Keratinocyte (primary cell): ENCODE measurements around the gene ANGEL1. TPM values are rescaled to one million over a fixed set of nuclear protein-coding genes. Genes with fewer than 3 reads are reported as not detected.

Experiments
- DNase-seq: peaks from one replicate; pipeline ENCODE4 v3.0.0-alpha.2; 2011; ENCODE audit warnings: low read depth, missing footprints, low spot score
- FAIRE-seq: peaks from 2 replicates; lab custom pipeline; 2011; peaks lifted over from hg19 to GRCh38; lab: Jason Lieb, UNC
- H2AFZ ChIP-seq: 2 replicates; pipeline ENCODE4 v1.6.0; 2012; ENCODE audit warnings: low read length, control low read depth, inconsistent platforms; ENCODE audit not compliant: control insufficient read depth
- H3K27ac ChIP-seq: 2 replicates; pipeline ENCODE4 v1.5.1; 2011; ENCODE audit warnings: low read length; ENCODE audit not compliant: control insufficient read depth, insufficient read depth
- H3K27me3 ChIP-seq: 3 replicates; pipeline ENCODE4 v1.6.0; 2011; ENCODE audit warnings: low read length; ENCODE audit not compliant: control insufficient read depth, insufficient read depth; ENCODE audit errors: extremely low read depth
- H3K36me3 ChIP-seq, 2 experiments: 2 replicates in 1 of 2; 3 replicates in 1 of 2; pipeline ENCODE4 v1.5.1; 2011; ENCODE audit warnings: low read length in 2 of 2, mild to moderate bottlenecking in 1 of 2; ENCODE audit not compliant: control insufficient read depth in 2 of 2, insufficient read depth in 2 of 2; ENCODE audit errors: extremely low read depth in 1 of 2
- H3K4me1 ChIP-seq: 3 replicates; pipeline ENCODE4 v1.5.1; 2011; ENCODE audit warnings: low read length; ENCODE audit not compliant: control insufficient read depth, insufficient read depth; ENCODE audit errors: extremely low read depth
- H3K4me2 ChIP-seq: 3 replicates; pipeline ENCODE4 v1.6.0; 2011; ENCODE audit warnings: low read depth, low read length; ENCODE audit not compliant: control insufficient read depth, insufficient read depth; ENCODE audit errors: extremely low read depth
- H3K4me3 ChIP-seq, 3 experiments: fragments of 200-600 bp in 1 of 3; sonication (generic) in 1 of 3; 2 replicates in 2 of 3; 3 replicates in 1 of 3; pipeline ENCODE4 v1.5.1; 2011 to 2016; ENCODE audit warnings: low read length in 3 of 3, mild to moderate bottlenecking in 3 of 3, control low read depth in 2 of 3, inconsistent platforms in 1 of 3, low read depth in 1 of 3, mixed read lengths in 1 of 3, mixed run types in 1 of 3, moderate library complexity in 1 of 3; ENCODE audit not compliant: control insufficient read depth in 2 of 3, insufficient read depth in 2 of 3; ENCODE audit errors: extremely low read depth in 1 of 3
- H3K79me2 ChIP-seq: 2 replicates; pipeline ENCODE4 v1.6.0; 2012; ENCODE audit warnings: low read length; ENCODE audit not compliant: control insufficient read depth, insufficient read depth
- H3K9ac ChIP-seq: 3 replicates; pipeline ENCODE4 v1.6.0; 2011; ENCODE audit warnings: low read length; ENCODE audit not compliant: control insufficient read depth, insufficient read depth; ENCODE audit errors: extremely low read depth
- H3K9me1 ChIP-seq: 3 replicates; pipeline ENCODE4 v1.6.0; 2011; ENCODE audit warnings: low read length; ENCODE audit not compliant: control insufficient read depth, insufficient read depth; ENCODE audit errors: extremely low read depth
- H3K9me3 ChIP-seq: 2 replicates; pipeline ENCODE4 v1.5.1; 2012; ENCODE audit warnings: low read depth, low read length; ENCODE audit not compliant: control insufficient read depth
- H4K20me1 ChIP-seq: 3 replicates; pipeline ENCODE4 v1.6.0; 2011; ENCODE audit warnings: low read length; ENCODE audit not compliant: control insufficient read depth, insufficient read depth; ENCODE audit errors: extremely low read depth
- EZH2 ChIP-seq: IDR thresholded peaks from one replicate; pipeline ENCODE4 v1.6.1; 2012; ENCODE audit warnings: inconsistent platforms, mild to moderate bottlenecking, low read length, moderate library complexity
- dilution Hi-C: fragments of 300-500 bp; cut with MboI; formaldehyde crosslinking; loops from one replicate; pipeline ENCODE4 v1.7.0; 2020; ENCODE audit warnings: low sequenced_read_pairs; ENCODE audit not compliant: extremely low pct_ligation_motif_present
- polyA plus RNA-seq, 5 experiments: library from polyadenylated mRNA; depleted of rRNA in 3 of 5; stranded (reverse) in 3 of 5; stranded (forward) in 1 of 5; unstranded in 1 of 5; fragments of >200 nt; gene quantifications; 1 replicate in 1 of 5; 2 replicates in 3 of 5; 3 replicates in 1 of 5; pipeline versions ENCODE4 v1.2.1 to v1.2.3, GENCODE V29; 2011 to 2012; ENCODE audit warnings: missing spikeins in 2 of 5, low read depth in 1 of 5, low replicate concordance in 1 of 5
- TF ChIP-seq, protein P1 (sequence below), 3 experiments: IDR thresholded peaks in 1 of 3; conservative IDR thresholded peaks in 1 of 3; optimal IDR thresholded peaks in 1 of 3; 2 replicates in 2 of 3; 3 replicates in 1 of 3; pipeline versions ENCODE3 to v1.5.1; 2011; ENCODE audit warnings: low read length in 3 of 3, mild to moderate bottlenecking in 3 of 3, moderate library complexity in 2 of 3, control low read depth in 1 of 3, inconsistent platforms in 1 of 3; ENCODE audit not compliant: insufficient read depth in 2 of 3; ENCODE audit errors: extremely low read depth in 1 of 3

Gene ANGEL1
- polyA plus RNA-seq, 1 donor (not counting 4 experiments of a cell fraction or from before 2014, with no cell fraction given): 13.0 TPM

DNA sequence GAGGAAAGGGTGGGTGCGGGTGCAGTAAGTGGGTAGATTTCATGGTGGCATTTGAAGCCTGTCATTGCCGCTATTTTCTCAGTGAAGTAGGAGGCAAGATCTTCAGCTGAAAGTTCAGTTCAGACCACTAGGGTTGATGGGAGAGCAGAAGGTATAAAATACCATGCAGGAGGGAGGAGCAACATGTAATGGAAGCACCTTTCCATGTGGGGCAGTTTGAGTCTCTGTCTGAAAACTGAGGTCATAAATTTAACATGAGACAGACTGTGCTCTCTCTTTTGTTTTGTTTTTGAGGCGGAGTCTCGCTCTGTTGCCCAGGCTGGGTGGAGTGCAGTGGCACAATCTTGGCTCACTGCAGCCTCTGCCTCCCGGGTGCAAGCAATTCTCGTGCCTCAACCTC lies 36.2 kb upstream of the ANGEL1 start:
- FAIRE-seq: no peak

DNA sequence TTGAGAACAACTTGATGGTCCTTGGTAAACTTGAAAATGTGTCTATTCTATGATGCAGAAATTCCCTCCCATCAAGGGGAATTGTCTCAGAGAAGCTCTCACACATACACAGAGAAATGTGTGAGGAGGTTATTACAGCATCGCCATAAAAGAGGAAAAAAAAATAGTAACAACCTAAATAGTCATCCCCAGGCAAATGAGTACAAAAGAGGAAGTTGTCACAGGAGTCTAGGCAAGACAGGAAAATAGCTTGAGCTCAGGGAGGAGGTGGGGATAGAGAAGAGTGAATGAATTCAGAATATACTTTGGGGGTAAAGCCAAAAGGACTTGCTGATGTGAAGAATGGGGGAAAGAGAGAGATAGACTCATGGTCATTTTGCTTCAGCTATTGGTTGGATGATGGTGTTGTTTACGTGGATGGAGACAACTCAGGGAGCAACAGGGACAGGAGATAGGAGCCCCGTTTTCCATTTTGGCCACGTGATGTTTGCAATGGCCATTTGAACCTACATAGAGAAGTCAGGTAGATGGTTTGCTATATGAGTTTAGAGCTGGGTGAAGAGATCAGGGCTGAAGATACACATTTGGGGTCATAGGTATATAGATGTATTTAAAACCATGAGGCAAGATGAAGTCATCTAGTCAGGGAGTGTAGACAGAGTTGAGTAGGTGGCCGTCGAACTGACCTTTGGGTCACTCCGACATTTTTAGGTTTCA lies 33.8 kb upstream of the ANGEL1 start:
- no peak for DNase-seq
- H2AFZ ChIP-seq: no peak overlapping the region
- no peak overlapping the region for H3K4me2 ChIP-seq
- H3K27ac ChIP-seq: no peak overlapping the region
- H3K36me3 ChIP-seq: no peaks in the 10 kb centered on the region
- H3K4me3 ChIP-seq: no peak overlapping the region
- H3K9ac ChIP-seq: no peak overlapping the region
- H3K9me1 ChIP-seq: no peaks in the 10 kb centered on the region
- TF ChIP-seq, protein P1, sequence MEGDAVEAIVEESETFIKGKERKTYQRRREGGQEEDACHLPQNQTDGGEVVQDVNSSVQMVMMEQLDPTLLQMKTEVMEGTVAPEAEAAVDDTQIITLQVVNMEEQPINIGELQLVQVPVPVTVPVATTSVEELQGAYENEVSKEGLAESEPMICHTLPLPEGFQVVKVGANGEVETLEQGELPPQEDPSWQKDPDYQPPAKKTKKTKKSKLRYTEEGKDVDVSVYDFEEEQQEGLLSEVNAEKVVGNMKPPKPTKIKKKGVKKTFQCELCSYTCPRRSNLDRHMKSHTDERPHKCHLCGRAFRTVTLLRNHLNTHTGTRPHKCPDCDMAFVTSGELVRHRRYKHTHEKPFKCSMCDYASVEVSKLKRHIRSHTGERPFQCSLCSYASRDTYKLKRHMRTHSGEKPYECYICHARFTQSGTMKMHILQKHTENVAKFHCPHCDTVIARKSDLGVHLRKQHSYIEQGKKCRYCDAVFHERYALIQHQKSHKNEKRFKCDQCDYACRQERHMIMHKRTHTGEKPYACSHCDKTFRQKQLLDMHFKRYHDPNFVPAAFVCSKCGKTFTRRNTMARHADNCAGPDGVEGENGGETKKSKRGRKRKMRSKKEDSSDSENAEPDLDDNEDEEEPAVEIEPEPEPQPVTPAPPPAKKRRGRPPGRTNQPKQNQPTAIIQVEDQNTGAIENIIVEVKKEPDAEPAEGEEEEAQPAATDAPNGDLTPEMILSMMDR (optimal IDR thresholded peaks at IDR 0.05 in 1 of 3, IDR thresholded peaks at IDR 0.05 in 1 of 3, conservative IDR thresholded peaks at IDR 0.05 in 1 of 3; ENCODE audit: extremely low read depth in 1 of 3, insufficient read depth in 2 of 3, low read length in 3 of 3): no peak
- no peak for TF ChIP-seq EZH2
- no peak for FAIRE-seq
- no peaks in the 10 kb centered on the region for H3K4me1 ChIP-seq
- dilution Hi-C loops: no loop called here
- no peaks in the 10 kb centered on the region for H3K27me3 ChIP-seq
- H3K9me3 ChIP-seq: no peaks in the 10 kb centered on the region
- no peaks in the 10 kb centered on the region for H4K20me1 ChIP-seq
- no peaks in the 10 kb centered on the region for H3K79me2 ChIP-seq

More for the DNA sequence above, 36.2 kb upstream of the ANGEL1 start:
- Histone ChIP-seq H3K27me3 (no peaks in the 10 kb centered on the region), H4K20me1 (no peaks in the 10 kb centered on the region), H2AFZ (no peak overlapping the region), H3K4me1 (no peaks in the 10 kb centered on the region), H3K9me3 (no peaks in the 10 kb centered on the region), H3K36me3 (no peaks in the 10 kb centered on the region), H3K79me2 (no peaks in the 10 kb centered on the region), H3K27ac (no peak overlapping the region), H3K9ac (no peak overlapping the region), H3K4me2 (no peak overlapping the region), H3K4me3 (no peak overlapping the region), H3K9me1 (no peaks in the 10 kb centered on the region)
- dilution Hi-C loops: no loop called here
- DNase-seq: no peak
- no peak for TF ChIP-seq EZH2
- TF ChIP-seq, protein P1 (optimal IDR thresholded peaks at IDR 0.05 in 1 of 3, IDR thresholded peaks at IDR 0.05 in 1 of 3, conservative IDR thresholded peaks at IDR 0.05 in 1 of 3; ENCODE audit: extremely low read depth in 1 of 3, insufficient read depth in 2 of 3, low read length in 3 of 3): no peak
